Upper lobe of right lung (tissue), 1 donor: Measurements from ENCODE around the gene PRR11. TPM values are rescaled to one million over a fixed set of nuclear protein-coding genes. Genes with fewer than 3 reads are reported as not detected.
"Not testable (repeated sequence)": the region's sequence is repeated elsewhere in the genome, so short reads cannot be mapped to it uniquely, and the experiment has no call there.

Experiments
- ATAC-seq: fragments of 200-7000 bp; cut with Tn5 transposase; one replicate; pipeline ENCODE4 v1.9.1; 2020; ENCODE audit warnings: mild to moderate bottlenecking, moderate library complexity
- DNase-seq: peaks from one replicate; pipeline ENCODE4 v3.0.0-alpha.2; 2020
- H3K27ac ChIP-seq: fragments of 200-600 bp; one replicate; pipeline ENCODE4 v1.8.0; 2022
- H3K27me3 ChIP-seq: fragments of 200-600 bp; one replicate; pipeline ENCODE4 v1.8.0; 2022; ENCODE audit warnings: mild to moderate bottlenecking
- H3K36me3 ChIP-seq: fragments of 200-600 bp; one replicate; pipeline ENCODE4 v1.8.0; 2022
- H3K4me1 ChIP-seq: fragments of 200-600 bp; one replicate; pipeline ENCODE4 v1.8.0; 2022
- H3K4me3 ChIP-seq: fragments of 200-600 bp; one replicate; pipeline ENCODE4 v1.8.0; 2022; ENCODE audit warnings: mild to moderate bottlenecking
- H3K9me3 ChIP-seq: fragments of 200-600 bp; one replicate; pipeline ENCODE4 v1.8.0; 2022
- intact Hi-C: fragments of 100-400 bp; cut with DNase I; formaldehyde crosslinking; loops from one replicate; pipeline ENCODE4 v1.11.0; 2022
- total RNA-seq: library from RNA; stranded (reverse); fragmentation: NEBNext Ultra II Directional; extraction: Animal tissue kit (Norgen Biotek cat#: 25700); gene quantifications from one replicate; pipeline ENCODE4 v1.2.1, GENCODE V29; 2021
- TF ChIP-seq, protein P1 (sequence below): fragments of 200-600 bp; IDR thresholded peaks from one replicate; pipeline ENCODE4 v1.8.0; 2022; ENCODE audit warnings: antibody characterized with exemption
- donor health status: DM: no; HTN: yes; CAD: no; lungs with severe emphysema.

Gene PRR11
- total RNA-seq, 1 donor from 2014 or later, result 2.4 TPM

DNA sequence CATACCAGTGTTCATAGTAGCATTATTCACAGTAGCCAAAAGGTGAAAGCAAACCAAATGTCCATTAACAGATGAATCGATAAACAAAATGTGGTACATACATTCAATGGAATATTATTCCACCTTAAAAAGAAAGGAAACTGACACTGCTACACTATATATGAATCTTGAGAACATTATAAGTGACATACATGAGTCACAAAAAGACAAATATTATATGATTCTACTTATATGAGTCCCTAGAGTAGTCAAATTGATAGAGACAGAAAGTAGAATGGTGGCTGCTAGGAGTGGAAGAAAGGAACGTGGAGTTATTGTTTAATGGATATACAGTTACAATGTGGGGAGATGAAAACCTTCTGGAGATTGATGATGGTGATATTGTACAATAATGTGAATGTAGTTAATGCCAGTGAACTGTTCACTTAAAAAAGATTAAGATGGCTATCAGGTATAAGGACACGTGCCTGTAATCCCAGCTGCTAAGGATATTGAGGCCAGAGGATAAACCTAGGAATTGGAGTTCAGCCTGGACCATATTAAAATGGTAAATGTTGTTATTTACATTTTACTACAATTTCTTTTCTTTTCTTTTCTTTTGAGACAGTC lies 28.6 kb upstream of the PRR11 start:
- Histone ChIP-seq H3K4me1 (no peaks in the 10 kb centered on the region), H3K9me3 (no peaks in the 10 kb centered on the region), H3K27ac (no peak overlapping the region), H3K27me3 (no peaks in the 10 kb centered on the region), H3K36me3 (peaks cover 12% of the 10 kb centered on the region), H3K4me3 (no peak overlapping the region)
- intact Hi-C loops, result no loop called here
- TF ChIP-seq, protein P1, sequence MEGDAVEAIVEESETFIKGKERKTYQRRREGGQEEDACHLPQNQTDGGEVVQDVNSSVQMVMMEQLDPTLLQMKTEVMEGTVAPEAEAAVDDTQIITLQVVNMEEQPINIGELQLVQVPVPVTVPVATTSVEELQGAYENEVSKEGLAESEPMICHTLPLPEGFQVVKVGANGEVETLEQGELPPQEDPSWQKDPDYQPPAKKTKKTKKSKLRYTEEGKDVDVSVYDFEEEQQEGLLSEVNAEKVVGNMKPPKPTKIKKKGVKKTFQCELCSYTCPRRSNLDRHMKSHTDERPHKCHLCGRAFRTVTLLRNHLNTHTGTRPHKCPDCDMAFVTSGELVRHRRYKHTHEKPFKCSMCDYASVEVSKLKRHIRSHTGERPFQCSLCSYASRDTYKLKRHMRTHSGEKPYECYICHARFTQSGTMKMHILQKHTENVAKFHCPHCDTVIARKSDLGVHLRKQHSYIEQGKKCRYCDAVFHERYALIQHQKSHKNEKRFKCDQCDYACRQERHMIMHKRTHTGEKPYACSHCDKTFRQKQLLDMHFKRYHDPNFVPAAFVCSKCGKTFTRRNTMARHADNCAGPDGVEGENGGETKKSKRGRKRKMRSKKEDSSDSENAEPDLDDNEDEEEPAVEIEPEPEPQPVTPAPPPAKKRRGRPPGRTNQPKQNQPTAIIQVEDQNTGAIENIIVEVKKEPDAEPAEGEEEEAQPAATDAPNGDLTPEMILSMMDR, result no peak
- ATAC-seq (no peak), DNase-seq (no peak)

GRCh38 chr17:59129814-59130213 lies 25.7 kb upstream of the PRR11 start:
- H3K27ac ChIP-seq, result no peak overlapping the region
- H3K4me3 ChIP-seq, result no peak overlapping the region
- H3K9me3 ChIP-seq, result no peaks in the 10 kb centered on the region
- peaks cover 12% of the 10 kb centered on the region for H3K36me3 ChIP-seq
- ATAC-seq (no peak), DNase-seq (no peak)
- no peaks in the 10 kb centered on the region for H3K27me3 ChIP-seq
- H3K4me1 ChIP-seq, result no peaks in the 10 kb centered on the region
- TF ChIP-seq, protein P1, result no peak
- intact Hi-C loops, result no loop called here

DNA sequence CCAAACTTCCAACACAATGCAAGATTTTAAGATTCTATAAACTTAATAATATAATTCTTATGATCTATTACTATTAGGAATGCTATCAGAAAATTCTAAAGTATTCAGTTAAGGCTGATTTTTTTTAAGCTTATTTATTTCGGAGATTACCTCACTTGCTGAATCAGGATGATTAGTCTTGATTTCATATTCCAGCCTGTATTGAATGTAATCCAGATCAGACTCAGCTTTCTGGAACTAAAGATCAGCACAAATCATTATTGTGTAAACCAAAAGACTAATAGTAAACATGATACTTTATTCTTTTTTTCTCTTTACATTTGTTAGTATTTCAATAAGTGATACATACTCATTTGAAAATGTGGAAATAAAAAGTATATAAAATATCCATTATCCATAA lies 24.4 kb upstream of the PRR11 start:
- peaks cover 12% of the 10 kb centered on the region for H3K36me3 ChIP-seq
- ATAC-seq (no peak), DNase-seq (no peak)
- H3K27ac ChIP-seq, result no peak overlapping the region
- intact Hi-C loops, result no loop called here
- no peak overlapping the region for H3K4me3 ChIP-seq
- H3K4me1 ChIP-seq, result no peaks in the 10 kb centered on the region
- no peaks in the 10 kb centered on the region for H3K27me3 ChIP-seq
- TF ChIP-seq, protein P1, result no peak
- H3K9me3 ChIP-seq, result no peaks in the 10 kb centered on the region

DNA sequence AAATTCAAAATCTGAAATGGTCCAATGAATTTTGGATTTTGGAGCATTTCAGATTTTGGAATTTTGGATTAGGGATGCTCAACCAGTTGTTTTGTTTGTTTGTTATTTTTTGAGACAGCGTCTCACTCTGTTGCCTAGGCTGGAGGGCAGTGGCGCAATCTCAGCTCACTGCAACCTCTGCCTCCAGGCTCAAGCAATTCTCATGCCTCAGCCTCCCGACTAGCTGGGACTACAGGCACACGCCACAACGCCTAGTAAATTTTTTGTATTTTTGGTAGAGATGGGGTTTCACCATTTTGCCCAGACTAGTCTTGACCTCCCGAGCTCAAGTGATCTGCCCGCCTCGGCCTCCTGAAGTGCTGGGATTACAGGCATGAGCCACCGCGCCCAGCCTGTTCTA lies 17.2 kb upstream of the PRR11 start:
- ATAC-seq, H3K9me3 ChIP-seq, DNase-seq, H3K27me3 ChIP-seq, H3K27ac ChIP-seq, H3K4me1 ChIP-seq, intact Hi-C loops, H3K4me3 ChIP-seq, H3K36me3 ChIP-seq: not testable (repeated sequence)

- no peaks in the 10 kb centered on the region for H3K27me3 ChIP-seq
- no peaks in the 10 kb centered on the region for H3K9me3 ChIP-seq
- no peak overlapping the region for H3K27ac ChIP-seq
- H3K4me1 ChIP-seq, result no peaks in the 10 kb centered on the region
- DNase-seq (no peak), ATAC-seq (no peak)
- no peak overlapping the region for H3K4me3 ChIP-seq
- no peaks in the 10 kb centered on the region for H3K36me3 ChIP-seq
- intact Hi-C loops, result no loop called here
- TF ChIP-seq, protein P1, result no peak
These were observed 15.6 kb upstream of the PRR11 start for GRCh38 chr17:59139939-59140338.

DNA sequence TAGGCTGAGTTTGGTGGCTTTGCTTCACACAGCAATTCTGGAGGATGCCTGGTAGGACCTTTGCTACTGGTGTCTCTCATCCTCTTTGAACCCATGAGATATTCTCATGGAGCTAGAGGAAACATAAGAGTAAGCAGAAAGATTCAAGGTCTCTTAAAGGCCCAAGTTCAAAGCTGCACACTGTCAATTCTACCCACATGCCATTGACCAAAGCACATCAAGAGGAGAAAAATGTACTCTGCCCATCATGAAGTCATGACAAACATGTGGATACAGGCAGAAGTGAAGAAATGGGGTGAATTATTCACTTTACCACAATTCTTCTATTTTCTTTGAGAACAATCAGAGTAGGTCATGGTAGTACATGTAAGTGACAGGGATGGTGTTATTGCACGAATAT lies 13.7 kb upstream of the PRR11 start:
- ATAC-seq (no peak), DNase-seq (no peak)
- intact Hi-C loops, result no loop called here
- no peak overlapping the region for H3K4me3 ChIP-seq
- no peaks in the 10 kb centered on the region for H3K4me1 ChIP-seq
- H3K36me3 ChIP-seq, result no peaks in the 10 kb centered on the region
- H3K27ac ChIP-seq, result no peak overlapping the region
- no peaks in the 10 kb centered on the region for H3K27me3 ChIP-seq
- TF ChIP-seq, protein P1, result no peak
- no peaks in the 10 kb centered on the region for H3K9me3 ChIP-seq
